H54 (cell line): ENCODE data around the gene SHISAL2A.

Source experiments
- DNase-seq: peaks from one replicate; pipeline ENCODE4 v3.0.0; 2011; ENCODE audit warnings: low spot score, mixed read lengths; ENCODE audit not compliant: insufficient read length
- FAIRE-seq: peaks from 3 replicates; lab custom pipeline; 2011; peaks lifted over from hg19 to GRCh38; lab: Jason Lieb, UNC
- POLR2A ChIP-seq: IDR thresholded peaks from 2 replicates; pipeline ENCODE4 v1.6.1; 2011; ENCODE audit warnings: low read depth, mild to moderate bottlenecking, low read length

SHISAL2A gene

DNA sequence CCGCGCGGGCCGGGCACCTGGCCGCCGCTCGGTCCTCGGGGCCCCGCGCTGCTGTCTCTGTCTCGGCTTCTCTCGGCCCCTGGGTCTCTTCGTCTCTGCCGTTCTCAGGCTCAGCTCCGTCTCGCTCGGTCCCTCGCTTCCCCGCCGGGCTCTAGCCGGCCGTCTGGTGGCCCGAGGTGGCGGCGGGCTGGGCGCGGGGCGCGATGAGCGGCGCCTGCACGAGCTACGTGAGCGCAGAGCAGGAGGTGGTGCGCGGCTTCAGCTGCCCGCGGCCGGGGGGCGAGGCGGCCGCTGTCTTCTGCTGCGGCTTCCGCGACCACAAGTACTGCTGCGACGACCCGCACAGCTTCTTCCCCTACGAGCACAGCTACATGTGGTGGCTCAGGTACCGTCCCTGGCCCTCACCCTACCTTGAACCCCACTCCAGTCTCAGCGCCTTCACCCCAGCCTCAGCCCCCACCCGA, 355 bp downstream of the SHISAL2A start:
- TF ChIP-seq POLR2A = no peak
- no peak for FAIRE-seq
- no peak for DNase-seq

DNA sequence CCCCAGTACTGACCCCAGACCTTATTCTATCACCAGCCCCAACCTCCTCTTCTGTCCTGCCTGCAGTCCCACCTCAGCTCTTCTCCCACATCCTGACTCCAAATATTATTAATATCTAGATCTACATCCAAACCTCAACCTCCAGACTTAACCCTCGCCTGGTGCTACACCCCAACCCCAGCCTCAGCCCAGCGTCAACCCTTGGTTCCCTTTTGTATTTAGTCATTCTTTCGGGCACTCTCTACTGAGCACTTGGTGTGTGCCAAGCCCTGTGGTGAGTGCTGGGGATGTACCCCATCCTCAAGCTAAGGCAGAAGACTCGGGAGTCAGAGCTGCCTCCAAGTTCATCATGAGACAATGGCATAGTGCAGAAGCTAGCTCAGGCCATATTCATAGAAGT, 1.1 kb downstream of the SHISAL2A start:
- FAIRE-seq = no peak
- no peak for DNase-seq

DNA sequence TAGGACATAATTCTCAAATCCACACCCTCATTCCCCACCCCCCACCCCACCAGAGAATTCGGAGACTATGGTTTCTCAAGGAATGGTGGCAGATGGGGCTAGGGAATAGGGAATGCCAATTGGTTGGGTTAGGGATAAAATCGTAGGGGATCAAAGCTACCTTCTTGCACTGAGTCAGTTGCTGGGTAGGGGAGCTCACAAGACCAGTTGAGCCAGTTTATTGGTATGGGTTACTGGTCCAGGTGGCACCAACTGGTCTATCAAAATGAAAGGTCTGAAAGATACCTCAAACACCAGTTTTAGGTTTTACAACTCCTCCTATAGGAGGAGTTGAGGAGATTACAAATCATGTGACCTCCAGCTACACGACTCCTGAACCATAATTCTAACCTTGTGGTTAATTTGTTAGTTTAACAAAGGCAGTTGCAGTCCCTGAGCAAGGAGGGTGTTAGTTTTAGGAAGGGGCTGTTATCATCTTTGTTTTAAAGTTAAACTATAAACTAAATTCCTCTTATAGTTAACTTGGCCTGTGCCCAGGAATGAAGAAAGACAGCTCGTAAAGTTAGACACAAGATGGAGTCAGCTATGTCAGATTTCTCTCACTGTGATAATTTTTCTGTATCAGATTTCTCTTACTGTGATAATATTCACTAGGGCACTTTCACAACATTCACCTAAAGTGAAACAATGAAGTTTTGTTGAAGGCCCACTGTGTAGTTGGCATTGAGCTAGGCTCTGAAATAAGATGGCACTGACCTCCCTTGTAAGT, 2.5 kb downstream of the SHISAL2A start:
- no peak for TF ChIP-seq POLR2A
- DNase-seq (no peak), FAIRE-seq (no peak)

More for the DNA sequence above, 1.1 kb downstream of the SHISAL2A start:
- no peak for TF ChIP-seq POLR2A

DNA sequence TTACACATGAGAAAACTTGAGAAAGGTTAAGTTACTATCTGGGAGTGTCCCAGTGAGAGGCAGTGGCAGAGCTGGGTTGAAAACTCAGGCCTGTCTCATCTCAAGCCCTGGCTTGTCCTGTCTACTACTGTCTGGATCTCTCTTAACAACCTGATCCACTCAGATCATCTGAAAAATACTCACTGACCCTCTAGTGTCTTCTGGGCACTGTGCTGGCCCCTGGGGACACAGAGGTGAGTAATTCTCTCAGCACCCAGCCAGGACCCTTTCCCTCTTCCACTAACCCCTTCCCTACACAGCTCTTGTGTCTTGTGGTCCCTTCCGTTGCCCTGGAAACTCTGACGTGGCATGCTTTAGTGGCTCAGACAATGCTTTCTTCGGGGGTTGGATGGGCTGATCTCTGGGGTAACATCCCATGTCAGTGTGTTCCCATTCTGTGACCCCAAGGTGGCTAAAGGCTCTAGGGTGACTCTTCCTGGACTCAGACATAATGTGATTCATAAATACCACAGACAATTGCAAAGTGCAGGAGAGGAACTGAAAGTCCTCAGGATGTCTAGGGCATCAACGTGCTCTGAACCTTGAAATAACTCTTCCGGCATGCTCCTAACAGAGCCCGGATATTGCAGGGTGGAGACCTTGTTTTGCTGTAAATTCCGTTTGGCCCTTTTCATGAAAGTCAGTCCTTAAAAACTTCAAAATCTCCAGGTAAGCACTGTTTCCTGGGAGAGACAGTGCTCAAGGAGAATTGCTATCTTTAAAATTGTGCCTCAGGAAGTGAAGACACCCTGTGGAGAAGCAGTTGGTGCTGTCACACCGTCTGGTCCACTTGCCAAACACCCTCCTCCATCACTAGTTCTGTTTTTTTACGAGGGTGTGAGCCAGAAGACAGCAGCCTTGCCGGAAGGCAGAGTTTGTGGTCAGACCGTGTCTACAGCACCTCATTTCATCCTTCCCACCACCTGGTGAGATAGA, 4.0 kb downstream of the SHISAL2A start:
- no peak for TF ChIP-seq POLR2A
- DNase-seq (peak; percentile 29), FAIRE-seq (no peak)

DNA sequence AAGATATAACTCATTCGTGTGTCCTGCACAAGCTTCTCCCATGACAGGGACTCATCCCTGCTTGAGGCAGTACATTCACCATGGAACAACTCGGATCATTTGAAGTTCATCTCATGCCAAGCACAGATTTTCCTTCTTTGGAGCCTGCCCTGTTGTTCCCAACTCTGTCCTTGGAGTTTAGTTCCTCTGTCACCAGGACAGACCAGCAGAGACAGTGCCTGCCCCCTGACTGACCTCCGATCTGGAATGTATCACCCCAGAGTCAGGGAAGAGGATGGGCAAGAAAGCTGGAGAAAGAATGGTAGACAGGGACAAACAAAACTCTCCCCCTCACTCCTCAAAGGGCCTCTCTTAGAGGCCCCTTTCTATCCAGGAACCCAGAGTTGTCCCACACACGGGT, 5.0 kb downstream of the SHISAL2A start:
- no peak for TF ChIP-seq POLR2A
- FAIRE-seq (no peak), DNase-seq (no peak)

DNA sequence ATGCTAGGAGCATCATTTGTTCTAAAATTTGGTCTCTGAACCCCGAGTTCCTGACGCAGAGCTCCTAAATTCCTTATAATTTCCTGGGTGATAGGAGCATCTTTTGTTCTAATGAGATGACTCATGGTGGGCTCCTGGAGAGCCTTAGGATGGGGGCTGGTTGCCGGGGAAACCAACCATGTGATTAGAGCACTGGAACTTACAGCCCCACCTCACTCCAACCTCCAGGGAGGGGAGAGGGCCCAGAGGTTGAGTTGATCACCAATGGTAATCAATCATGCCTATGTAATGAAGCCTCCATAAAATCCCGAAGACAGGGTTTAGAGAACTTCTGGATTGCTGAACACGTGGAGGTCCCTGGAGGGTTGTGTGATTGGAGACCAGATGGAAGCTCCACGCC, 7.7 kb downstream of the SHISAL2A start:
- FAIRE-seq (no peak), DNase-seq (no peak)
- TF ChIP-seq POLR2A = no peak

DNA sequence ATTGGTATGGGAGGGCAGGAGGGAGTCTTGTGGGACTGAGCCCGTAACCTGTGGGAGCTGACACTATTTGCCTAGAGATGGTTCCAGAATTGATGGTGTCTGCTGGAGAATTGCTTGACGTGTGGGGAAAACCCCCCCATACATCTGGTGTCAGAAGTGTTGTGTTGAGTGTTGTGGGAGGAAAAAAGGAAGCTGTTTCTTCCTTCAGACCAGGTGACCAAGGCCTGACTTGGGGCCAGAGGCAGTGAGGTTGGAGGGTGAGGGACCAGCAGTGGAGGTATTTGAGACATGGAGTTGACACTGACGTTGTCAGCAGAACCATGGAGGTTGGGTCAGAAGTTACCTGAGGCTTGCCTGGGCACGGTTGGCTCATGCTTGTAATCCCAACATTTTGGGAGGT, 8.3 kb downstream of the SHISAL2A start:
- no peak for TF ChIP-seq POLR2A
- no peak for FAIRE-seq

DNA sequence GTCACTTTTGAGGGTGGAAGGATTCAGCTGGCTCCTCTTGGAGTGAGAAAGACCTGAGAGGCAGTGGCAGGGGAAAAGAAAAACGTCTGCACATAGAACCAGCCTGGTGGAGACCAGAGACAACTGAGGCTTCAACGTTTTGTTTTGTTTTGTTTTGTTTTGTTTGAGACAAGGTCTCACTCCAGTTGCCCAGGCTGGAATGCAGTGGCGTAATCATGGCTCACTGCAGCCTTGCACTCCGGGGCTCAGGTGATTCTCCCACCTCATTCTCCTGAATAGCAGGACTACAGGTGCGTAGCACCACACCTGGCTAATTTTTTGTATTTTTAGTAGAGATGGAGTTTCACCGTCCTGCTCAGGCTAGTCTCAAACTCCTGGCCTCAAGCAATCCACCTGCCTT, 12.3 kb downstream of the SHISAL2A start:
- no peak for TF ChIP-seq POLR2A
- DNase-seq (no peak), FAIRE-seq (no peak)

More for the DNA sequence above, 8.3 kb downstream of the SHISAL2A start:
- DNase-seq = no peak

DNA sequence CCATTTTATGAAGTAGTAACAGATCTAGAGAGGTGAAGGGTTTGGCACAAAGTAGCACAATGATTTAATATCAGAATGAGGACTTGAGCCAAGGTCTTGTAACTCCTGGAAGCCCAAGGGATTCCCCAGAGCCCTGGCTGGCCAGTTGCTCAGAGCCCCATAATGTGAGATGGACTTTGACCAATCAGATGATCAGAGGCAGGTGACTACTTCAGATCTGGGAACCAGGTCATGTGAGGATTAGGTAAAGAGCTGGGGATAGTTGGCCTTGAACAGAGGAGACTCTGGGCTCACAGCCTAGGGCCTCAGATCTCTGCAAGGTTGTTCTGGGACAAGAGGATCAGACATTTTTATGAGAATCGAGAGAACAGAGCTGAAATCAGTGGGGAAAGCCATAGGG, 18.9 kb downstream of the SHISAL2A start:
- DNase-seq (no peak), FAIRE-seq (no peak)
- no peak for TF ChIP-seq POLR2A

DNA sequence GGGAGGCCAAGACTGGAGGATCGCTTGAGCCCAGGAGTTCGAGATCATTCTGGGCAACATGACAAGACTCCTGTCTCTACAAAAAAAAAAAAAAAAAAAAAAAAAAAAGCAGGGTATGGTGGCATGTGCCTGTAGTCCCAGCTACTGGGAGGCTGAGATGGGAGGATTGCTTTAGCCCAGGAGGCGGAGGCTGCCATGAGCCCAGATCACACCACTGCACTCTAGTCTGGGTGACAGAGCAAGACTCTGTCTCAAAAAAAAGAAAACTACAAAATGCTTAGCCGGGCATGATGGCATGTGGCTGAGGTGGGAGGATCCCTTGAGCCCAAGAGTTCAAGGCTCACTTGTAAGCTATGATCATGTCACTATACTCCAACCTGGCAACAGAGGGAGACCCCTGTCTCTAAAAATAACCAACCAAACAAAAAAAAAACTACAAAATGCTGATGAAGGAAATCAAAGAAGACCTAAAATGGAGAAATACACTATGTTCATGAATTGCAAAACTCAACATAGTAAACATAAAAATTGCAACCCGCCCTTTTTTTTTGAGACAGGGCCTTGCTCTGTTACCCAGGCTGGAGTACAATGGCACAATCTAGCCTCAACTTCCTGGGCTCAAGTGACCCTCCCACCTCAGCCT, 20.4 kb downstream of the SHISAL2A start:
- FAIRE-seq (no peak), DNase-seq (no peak)
- no peak for TF ChIP-seq POLR2A

DNA sequence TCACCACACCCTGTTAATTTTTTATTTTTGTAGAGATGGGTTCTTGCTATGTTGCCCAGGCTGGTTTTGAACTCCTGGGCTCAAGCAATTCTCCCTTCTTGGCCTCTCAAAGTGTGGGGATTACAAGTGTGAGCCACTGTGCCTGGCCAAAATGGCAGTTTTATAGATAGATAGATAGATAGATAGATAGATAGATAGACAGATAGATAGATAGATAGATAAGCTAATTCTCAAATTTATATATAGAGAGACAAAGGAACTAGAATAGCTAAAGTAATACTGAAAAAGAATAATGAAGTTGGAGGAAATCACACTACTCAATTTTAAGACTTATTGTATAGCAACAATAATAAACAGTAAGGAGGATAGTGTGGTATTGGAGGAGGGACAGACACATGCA, 21.1 kb downstream of the SHISAL2A start:
- no peak for DNase-seq
- TF ChIP-seq POLR2A = no peak
- no peak for FAIRE-seq

DNA sequence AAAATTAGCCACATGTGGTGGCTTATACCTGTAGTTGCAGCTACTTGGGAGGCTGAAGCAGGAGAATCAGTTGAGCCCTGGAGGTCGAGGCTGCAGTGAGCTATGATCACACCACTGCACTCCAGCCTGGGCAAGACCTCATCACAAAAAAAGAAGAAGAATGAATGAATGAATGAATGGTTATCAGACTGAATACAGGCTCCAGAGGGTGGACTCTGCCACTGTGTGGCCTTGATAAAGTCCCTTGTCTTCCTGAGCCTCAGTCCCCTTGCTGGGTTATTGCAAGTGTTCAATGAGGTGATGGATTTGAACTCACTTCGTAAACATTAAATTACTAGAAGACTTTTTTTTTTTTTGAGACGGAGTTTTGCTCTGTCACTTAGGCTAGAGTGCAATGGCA, 24.7 kb downstream of the SHISAL2A start:
- FAIRE-seq (no peak), DNase-seq (no peak)
- no peak for TF ChIP-seq POLR2A

DNA sequence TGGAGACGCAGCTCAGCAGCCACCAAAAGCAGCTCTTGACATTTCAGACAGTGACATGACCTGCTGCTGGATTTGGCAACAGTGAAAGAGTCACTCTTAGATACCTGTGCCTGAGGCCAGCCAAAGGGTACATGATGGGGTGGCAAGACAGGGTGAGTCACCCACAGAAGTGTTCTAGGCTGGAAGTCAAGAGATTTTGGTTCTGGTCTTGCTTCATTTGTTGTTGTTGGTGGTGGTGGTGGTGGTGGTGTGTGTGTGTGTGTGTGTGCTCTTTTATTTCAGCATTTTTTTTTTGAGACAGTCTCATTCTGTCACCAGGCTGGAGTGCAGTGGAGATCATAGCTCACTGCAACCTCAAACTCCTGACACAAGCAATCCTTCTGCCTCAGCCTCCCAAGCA, 25.8 kb downstream of the SHISAL2A start:
- DNase-seq (no peak), FAIRE-seq (no peak)
- no peak for TF ChIP-seq POLR2A

DNA sequence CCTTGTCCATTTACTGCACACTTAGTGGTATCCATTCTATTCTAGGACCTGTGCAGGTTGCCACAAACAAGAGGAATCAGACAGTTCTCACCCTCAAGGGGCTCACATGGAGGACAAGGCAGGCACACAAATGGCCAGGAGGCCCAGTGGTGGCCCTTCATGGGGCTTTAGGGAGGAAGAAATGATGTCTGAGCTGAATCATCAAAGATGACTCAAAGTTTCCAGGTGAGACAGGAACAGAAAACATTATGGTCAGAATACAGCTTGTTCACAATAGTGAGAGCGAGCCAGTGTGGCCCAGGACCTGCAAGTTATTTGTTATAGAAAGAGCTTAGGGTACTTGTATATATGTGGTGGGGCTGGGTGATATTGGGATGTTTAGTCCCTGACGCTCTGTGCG, 26.4 kb downstream of the SHISAL2A start:
- TF ChIP-seq POLR2A = no peak
- FAIRE-seq = no peak
- DNase-seq = no peak
